H9 (cell line): ENCODE data around the gene MED8. TPM values are rescaled to one million over a fixed set of nuclear protein-coding genes. Genes with fewer than 3 reads are reported as not detected.
"Not testable (repeated sequence)": the region's sequence is repeated elsewhere in the genome, so short reads cannot be mapped to it uniquely, and the experiment has no call there.

Experiments
- DNase-seq: peaks from one replicate; pipeline ENCODE4 v3.0.0-alpha.2; 2017
- H2AFZ ChIP-seq: one replicate; pipeline ENCODE4 v1.6.1; 2013; ENCODE audit warnings: mild to moderate bottlenecking, low read length, control low read depth, moderate library complexity
- H2AK5ac ChIP-seq: 2 replicates; pipeline ENCODE4 v1.6.1; 2013; ENCODE audit warnings: low read length, control low read depth, mixed read lengths; ENCODE audit not compliant: insufficient read length
- H2BK120ac ChIP-seq: one replicate; pipeline ENCODE4 v1.6.1; 2013; ENCODE audit warnings: low read depth, mild to moderate bottlenecking, low read length, control low read depth, inconsistent platforms; ENCODE audit not compliant: poor library complexity, severe bottlenecking
- H2BK12ac ChIP-seq: 2 replicates; pipeline ENCODE4 v1.6.1; 2013; ENCODE audit warnings: low read length, control low read depth, mixed read lengths, low read depth; ENCODE audit not compliant: insufficient read length
- H2BK15ac ChIP-seq: 2 replicates; pipeline ENCODE4 v1.6.1; 2013; ENCODE audit warnings: low read depth, low read length, control low read depth
- H2BK20ac ChIP-seq: one replicate; pipeline ENCODE4 v1.6.1; 2013; ENCODE audit warnings: low read depth, mild to moderate bottlenecking, low read length, control low read depth, inconsistent platforms; ENCODE audit not compliant: poor library complexity, severe bottlenecking
- H2BK5ac ChIP-seq: 2 replicates; pipeline ENCODE4 v1.6.1; 2013; ENCODE audit warnings: low read length, control low read depth, mixed read lengths; ENCODE audit not compliant: insufficient read length
- H3K14ac ChIP-seq: 2 replicates; pipeline ENCODE4 v1.6.1; 2013; ENCODE audit warnings: low read length, control low read depth; ENCODE audit not compliant: insufficient read depth
- H3K18ac ChIP-seq: 2 replicates; pipeline ENCODE4 v1.6.1; 2013; ENCODE audit warnings: low read depth, mild to moderate bottlenecking, mixed read lengths, low read length, control low read depth; ENCODE audit not compliant: insufficient read length
- H3K23ac ChIP-seq: 2 replicates; pipeline ENCODE4 v1.6.1; 2013; ENCODE audit warnings: low read length, control low read depth, mixed read lengths, low read depth; ENCODE audit not compliant: insufficient read length
- H3K23me2 ChIP-seq: 2 replicates; pipeline ENCODE4 v1.6.1; 2013; ENCODE audit warnings: low read depth, mild to moderate bottlenecking, mixed read lengths, low read length, control low read depth; ENCODE audit not compliant: insufficient read length, poor library complexity, severe bottlenecking
- H3K27ac ChIP-seq: 2 replicates; pipeline ENCODE4 v1.5.1; 2013; ENCODE audit warnings: low read length, control low read depth, mixed read lengths, low read depth; ENCODE audit not compliant: insufficient read length
- H3K27me3 ChIP-seq: 2 replicates; pipeline ENCODE4 v1.6.1; 2013; ENCODE audit warnings: low read length, control low read depth, inconsistent platforms; ENCODE audit not compliant: insufficient read depth
- H3K4ac ChIP-seq: 2 replicates; pipeline ENCODE4 v1.6.1; 2013; ENCODE audit warnings: low read depth, mild to moderate bottlenecking, control low read depth, inconsistent platforms, low read length, moderate library complexity
- H3K4me1 ChIP-seq: 2 replicates; pipeline ENCODE4 v1.6.1; 2013; ENCODE audit warnings: low read length, control low read depth, inconsistent platforms; ENCODE audit not compliant: insufficient read depth
- H3K4me2 ChIP-seq: 2 replicates; pipeline ENCODE4 v1.6.1; 2013; ENCODE audit warnings: low read length, control low read depth, mixed read lengths; ENCODE audit not compliant: insufficient read length, insufficient read depth
- H3K56ac ChIP-seq: 2 replicates; pipeline ENCODE4 v1.6.1; 2013; ENCODE audit warnings: low read depth, mild to moderate bottlenecking, mixed read lengths, low read length, control low read depth; ENCODE audit not compliant: insufficient read length
- H3K79me1 ChIP-seq: 2 replicates; pipeline ENCODE4 v1.6.1; 2013; ENCODE audit warnings: low read depth, mild to moderate bottlenecking, moderate library complexity, low read length, control low read depth, inconsistent platforms; ENCODE audit not compliant: insufficient read depth, poor library complexity, severe bottlenecking
- H3K79me2 ChIP-seq: 2 replicates; pipeline ENCODE4 v1.6.1; 2013; ENCODE audit warnings: low read length, control low read depth, inconsistent platforms; ENCODE audit not compliant: insufficient read depth
- H3K9ac ChIP-seq: 2 replicates; pipeline ENCODE4 v1.6.1; 2013; ENCODE audit warnings: low read length, control low read depth, mixed read lengths; ENCODE audit not compliant: insufficient read length; ENCODE audit errors: extremely low read depth
- H3K9me3 ChIP-seq: one replicate; pipeline ENCODE4 v1.6.1; 2013; ENCODE audit warnings: low read depth, low read length, inconsistent platforms; ENCODE audit not compliant: control insufficient read depth
- H3T11ph ChIP-seq: one replicate; pipeline ENCODE4 v1.6.1; 2013; ENCODE audit warnings: mild to moderate bottlenecking, low read length, control low read depth, inconsistent platforms
- H4K20me1 ChIP-seq: one replicate; pipeline ENCODE4 v1.6.1; 2013; ENCODE audit not compliant: control insufficient read depth, insufficient read length, insufficient read depth
- H4K5ac ChIP-seq: 2 replicates; pipeline ENCODE4 v1.6.1; 2013; ENCODE audit warnings: low read depth, mild to moderate bottlenecking, mixed read lengths, low read length, control low read depth; ENCODE audit not compliant: insufficient read length
- H4K8ac ChIP-seq: replicated peaks from 2 replicates; pipeline ENCODE4 v1.6.1; 2013; ENCODE audit warnings: low read length, control low read depth, mixed read lengths, low read depth; ENCODE audit not compliant: insufficient read length
- H4K91ac ChIP-seq: 2 replicates; pipeline ENCODE4 v1.6.1; 2013; ENCODE audit warnings: low read depth, mild to moderate bottlenecking, moderate library complexity, mixed read lengths, low read length, control low read depth; ENCODE audit not compliant: insufficient read length
- H3K27ac Mint-ChIP-seq, 3 experiments: 2 replicates in 2 of 3; 3 replicates in 1 of 3; pipeline ENCODE4 v1.8.0; 2020 to 2021; ENCODE audit warnings: mixed read lengths in 3 of 3, mild to moderate bottlenecking in 1 of 3, moderate library complexity in 1 of 3
- H3K27me3 Mint-ChIP-seq: 2 replicates; pipeline ENCODE4 v1.8.0; 2021; ENCODE audit warnings: low read depth, mild to moderate bottlenecking, moderate library complexity, mixed read lengths
- H3K36me3 Mint-ChIP-seq, 3 experiments: 2 replicates in 2 of 3; 3 replicates in 1 of 3; pipeline ENCODE4 v1.8.0; 2020 to 2021; ENCODE audit warnings: low read depth in 3 of 3, mixed read lengths in 3 of 3; ENCODE audit not compliant: insufficient read depth in 1 of 3
- H3K4me1 Mint-ChIP-seq, 2 experiments: 2 replicates each; pipeline ENCODE4 v1.8.0; 2020; ENCODE audit warnings: mixed read lengths in 2 of 2
- H3K4me3 Mint-ChIP-seq, 2 experiments: 2 replicates in 1 of 2; 3 replicates in 1 of 2; pipeline ENCODE4 v1.8.0; 2020 to 2021; ENCODE audit warnings: mild to moderate bottlenecking in 2 of 2, mixed read lengths in 2 of 2, moderate library complexity in 1 of 2
- H3K9me3 Mint-ChIP-seq, 2 experiments: 2 replicates in 1 of 2; 3 replicates in 1 of 2; pipeline ENCODE4 v1.8.0; 2020; ENCODE audit warnings: mild to moderate bottlenecking in 2 of 2, mixed read lengths in 2 of 2, moderate library complexity in 1 of 2
- WGBS: extraction: QIAGEN DNeasy Blood & Tissue Kit; methylation state at CpG from one replicate; pipeline ENCODE4 v1.1.7; 2013; ENCODE audit warnings: missing lambda C conversion rate, low lambda C conversion rate, mixed read lengths; ENCODE audit not compliant: insufficient read length; ENCODE audit errors: extremely low coverage; 5-methylcytosine and 5-hydroxymethylcytosine counted together
- total RNA-seq: library from RNA; stranded (reverse); gene quantifications from 2 replicates; pipeline ENCODE4 v1.2.1, GENCODE V29; 2021
- TF ChIP-seq, protein P1 (sequence below): fragments of 200-600 bp; sonication (generic); conservative IDR thresholded peaks from 3 replicates; pipeline ENCODE4 v1.8.0; 2021; ENCODE audit warnings: antibody characterized with exemption, mild to moderate bottlenecking

Gene MED8
- total RNA-seq, 1 experiment from 2014 or later: 23.0 TPM

DNA sequence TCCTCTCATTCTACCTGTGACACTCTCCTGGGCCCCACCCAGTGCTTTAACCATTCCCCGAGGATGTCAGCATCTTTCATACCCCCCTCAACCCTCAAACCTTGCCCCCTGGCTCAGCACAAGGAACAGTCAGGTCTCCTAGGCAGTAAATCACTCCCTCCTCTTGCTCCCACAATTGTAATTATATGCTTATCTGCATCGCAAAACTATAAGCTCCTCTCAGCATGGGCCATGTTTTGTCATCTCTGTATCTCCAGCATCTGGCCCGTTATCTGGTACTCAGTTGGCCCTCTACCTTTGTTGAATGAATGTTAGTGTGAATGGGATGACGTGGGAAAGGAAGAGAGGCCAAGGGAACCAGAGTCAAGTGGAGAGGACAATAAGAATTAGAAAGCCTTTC lies 19.0 kb downstream of the MED8 start:
- no peak overlapping the region for H2AK5ac ChIP-seq
- no peaks in the 10 kb centered on the region for H3K9me3 ChIP-seq
- H3K4ac ChIP-seq: no peak overlapping the region
- no peak overlapping the region for H3K56ac ChIP-seq
- H2BK15ac ChIP-seq: no peak overlapping the region
- H3K14ac ChIP-seq: no peak overlapping the region
- no peaks in the 10 kb centered on the region for H3K27me3 ChIP-seq
- H4K8ac ChIP-seq: no peak overlapping the region
- H2BK5ac ChIP-seq: no peak overlapping the region
- no peak overlapping the region for H3T11ph ChIP-seq
- no peaks in the 10 kb centered on the region for H3K9me3 Mint-ChIP-seq
- H4K20me1 ChIP-seq: no peaks in the 10 kb centered on the region
- H3K79me1 ChIP-seq: no peaks in the 10 kb centered on the region
- WGBS: no CpG with 5 or more reads among the region's 4 CpGs
- no peak overlapping the region for H3K9ac ChIP-seq
- no peak for DNase-seq
- H3K27me3 Mint-ChIP-seq: no peaks in the 10 kb centered on the region
- H3K36me3 Mint-ChIP-seq: peaks cover 0 to 2% (median 0%) of the 10 kb centered on the region in 3 experiments; a peak in 2 of 7 replicates
- no peak overlapping the region for H3K23ac ChIP-seq
- no peaks in the 10 kb centered on the region; the same call in 1 of the 2 replicates for H3K79me2 ChIP-seq
- no peak overlapping the region for H3K27ac ChIP-seq
- H2AFZ ChIP-seq: no peak overlapping the region
- peaks cover 21 to 25% of the 10 kb centered on the region in 2 experiments for H3K4me1 Mint-ChIP-seq
- no peak overlapping the region for H3K27ac Mint-ChIP-seq
- TF ChIP-seq, protein P1, sequence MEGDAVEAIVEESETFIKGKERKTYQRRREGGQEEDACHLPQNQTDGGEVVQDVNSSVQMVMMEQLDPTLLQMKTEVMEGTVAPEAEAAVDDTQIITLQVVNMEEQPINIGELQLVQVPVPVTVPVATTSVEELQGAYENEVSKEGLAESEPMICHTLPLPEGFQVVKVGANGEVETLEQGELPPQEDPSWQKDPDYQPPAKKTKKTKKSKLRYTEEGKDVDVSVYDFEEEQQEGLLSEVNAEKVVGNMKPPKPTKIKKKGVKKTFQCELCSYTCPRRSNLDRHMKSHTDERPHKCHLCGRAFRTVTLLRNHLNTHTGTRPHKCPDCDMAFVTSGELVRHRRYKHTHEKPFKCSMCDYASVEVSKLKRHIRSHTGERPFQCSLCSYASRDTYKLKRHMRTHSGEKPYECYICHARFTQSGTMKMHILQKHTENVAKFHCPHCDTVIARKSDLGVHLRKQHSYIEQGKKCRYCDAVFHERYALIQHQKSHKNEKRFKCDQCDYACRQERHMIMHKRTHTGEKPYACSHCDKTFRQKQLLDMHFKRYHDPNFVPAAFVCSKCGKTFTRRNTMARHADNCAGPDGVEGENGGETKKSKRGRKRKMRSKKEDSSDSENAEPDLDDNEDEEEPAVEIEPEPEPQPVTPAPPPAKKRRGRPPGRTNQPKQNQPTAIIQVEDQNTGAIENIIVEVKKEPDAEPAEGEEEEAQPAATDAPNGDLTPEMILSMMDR: no peak
- no peak overlapping the region for H3K18ac ChIP-seq
- H3K4me1 ChIP-seq: no peaks in the 10 kb centered on the region; the same call in 1 of the 2 replicates
- no peak overlapping the region for H3K4me2 ChIP-seq
- peaks cover 15% of the 10 kb centered on the region for H3K23me2 ChIP-seq
- H3K4me3 Mint-ChIP-seq: no peak overlapping the region
- H4K91ac ChIP-seq: no peak overlapping the region
- H2BK20ac ChIP-seq: no peak overlapping the region
- no peak overlapping the region for H2BK12ac ChIP-seq
- H2BK120ac ChIP-seq: no peak overlapping the region
- no peak overlapping the region for H4K5ac ChIP-seq

DNA sequence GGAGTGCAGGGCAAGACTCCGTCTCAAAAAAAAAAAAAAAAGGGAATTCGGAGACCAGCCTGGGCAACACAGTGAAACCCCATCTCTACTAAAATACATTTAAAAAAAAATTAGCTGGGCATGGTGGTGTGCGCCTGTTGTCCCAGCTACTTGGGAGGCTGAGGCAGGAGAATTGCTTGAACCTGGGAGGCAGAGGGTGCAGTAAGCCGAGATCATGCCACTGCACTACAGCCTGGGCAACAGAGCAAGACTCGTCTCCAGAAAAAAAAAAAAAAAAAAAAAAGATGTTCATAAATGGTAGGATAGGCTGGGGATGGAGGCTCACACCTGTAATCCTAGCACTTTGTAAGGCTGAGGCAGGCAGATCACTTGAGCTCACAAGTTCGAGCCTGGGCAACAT lies 19.8 kb downstream of the MED8 start:
- not testable (repeated sequence) for H3K27me3 Mint-ChIP-seq, H3K4me3 Mint-ChIP-seq, H3K4me2 ChIP-seq, H2AK5ac ChIP-seq, DNase-seq, H3K18ac ChIP-seq, H2BK12ac ChIP-seq, H4K5ac ChIP-seq, H3K79me1 ChIP-seq, H2AFZ ChIP-seq, H3K56ac ChIP-seq, H3K23ac ChIP-seq, H3K4ac ChIP-seq, H3K27me3 ChIP-seq, H3K79me2 ChIP-seq, H3K36me3 Mint-ChIP-seq, H4K91ac ChIP-seq, H3T11ph ChIP-seq, H2BK5ac ChIP-seq, H2BK120ac ChIP-seq, H4K20me1 ChIP-seq, H3K9me3 Mint-ChIP-seq, H3K27ac Mint-ChIP-seq, H3K27ac ChIP-seq, H2BK20ac ChIP-seq, H3K4me1 ChIP-seq, H4K8ac ChIP-seq, H3K14ac ChIP-seq, H3K9me3 ChIP-seq, H3K9ac ChIP-seq, H2BK15ac ChIP-seq
- peaks cover 15% of the 10 kb centered on the region for H3K23me2 ChIP-seq
- peaks cover 23 to 30% of the 10 kb centered on the region in 2 experiments for H3K4me1 Mint-ChIP-seq
- no CpG with 5 or more reads among the region's 6 CpGs for WGBS
